Smooth muscle cell (in vitro differentiated cells): ENCODE results near the gene CCDC47. TPM values are rescaled to one million over a fixed set of nuclear protein-coding genes. Genes with fewer than 3 reads are reported as not detected.
A peak's percentile ranks its signal among the peaks of the same experiment; 100 is the strongest.

ENCODE experiments used
- DNase-seq: peaks from one replicate; lab custom pipeline; 2025; ENCODE audit not compliant: unreplicated experiment; lab: John Stamatoyannopoulos, UW
- H2AFZ ChIP-seq: fragments of 200-600 bp; sonication (generic); 2 replicates; pipeline ENCODE4 v1.6.0; 2016; ENCODE audit warnings: antibody characterized with exemption, low read depth, mild to moderate bottlenecking
- H3F3A ChIP-seq: fragments of 200-600 bp; sonication (generic); 2 replicates; pipeline ENCODE4 v1.6.0; 2017; ENCODE audit warnings: antibody characterized with exemption, low read depth
- H3K27ac ChIP-seq: fragments of 200-600 bp; sonication (generic); 2 replicates; pipeline ENCODE4 v1.5.1; 2016; ENCODE audit warnings: low read depth, mild to moderate bottlenecking
- H3K27me3 ChIP-seq: fragments of 200-600 bp; sonication (generic); 2 replicates; pipeline ENCODE4 v1.6.1; 2016; ENCODE audit warnings: low read depth, mild to moderate bottlenecking
- H3K36me3 ChIP-seq: fragments of 200-600 bp; sonication (generic); 2 replicates; pipeline ENCODE4 v1.5.1; 2016; ENCODE audit warnings: low read depth
- H3K4me1 ChIP-seq: fragments of 200-600 bp; sonication (generic); 2 replicates; pipeline ENCODE4 v1.5.1; 2016; ENCODE audit warnings: low read depth
- H3K4me2 ChIP-seq: fragments of 200-600 bp; sonication (generic); 2 replicates; pipeline ENCODE4 v1.6.0; 2016; ENCODE audit warnings: mild to moderate bottlenecking
- H3K4me3 ChIP-seq: fragments of 200-600 bp; sonication (generic); 2 replicates; pipeline ENCODE4 v1.5.1; 2016; ENCODE audit warnings: mild to moderate bottlenecking
- H3K79me2 ChIP-seq: fragments of 200-600 bp; sonication (generic); 2 replicates; pipeline ENCODE4 v1.6.0; 2016; ENCODE audit warnings: low read depth, mild to moderate bottlenecking
- H3K9ac ChIP-seq: fragments of 200-600 bp; sonication (generic); 2 replicates; pipeline ENCODE4 v1.6.0; 2016; ENCODE audit warnings: low read depth
- H3K9me3 ChIP-seq: fragments of 200-600 bp; sonication (generic); replicated peaks from 2 replicates; pipeline ENCODE4 v1.5.1; 2016; ENCODE audit warnings: low read depth
- H4K20me1 ChIP-seq: fragments of 200-600 bp; sonication (generic); 2 replicates; pipeline ENCODE4 v1.6.0; 2016; ENCODE audit warnings: low read depth
- WGBS: methylation state at CpG from one replicate; pipeline ENCODE4 v1.1.7; 2016; ENCODE audit warnings: low lambda C conversion rate; 5-methylcytosine and 5-hydroxymethylcytosine counted together
- polyA plus RNA-seq: library from polyadenylated mRNA; unstranded; fragments of >200 nt; fragmentation: Nextera tagmentation; extraction: Ambion mirVana; gene quantifications from 2 replicates; pipeline ENCODE4 v1.2.1, GENCODE V29; 2016
- total RNA-seq: library from RNA; depleted of rRNA; stranded (reverse); fragments of >200 nt; gene quantifications from 2 replicates; pipeline ENCODE4 v1.2.3, GENCODE V29; 2014
- TF ChIP-seq, protein P1 (sequence below): fragments of 200-600 bp; sonication (generic); IDR thresholded peaks from 2 replicates; pipeline ENCODE4 v1.5.1; 2017; ENCODE audit warnings: borderline replicate concordance, mild to moderate bottlenecking, antibody characterized with exemption; ENCODE audit not compliant: insufficient read depth, poor library complexity, severe bottlenecking

CCDC47 gene
- total and polyA plus RNA-seq, 2 experiments from 2014 or later: 47.7 to 63.4 TPM

GRCh38 chr17:63699638-63700527 is 73.5 kb downstream of the CCDC47 start, which contains the start of gene LIMD2:
LIMD2 (minus strand) TSS chr17:63700125; CDS start chr17:63699298, 827 bp downstream.
- Histone ChIP-seq H3K36me3 (no peaks in the 10 kb centered on the region), H2AFZ (no peak within 1 kb of the TSS), H3K4me3 (peak within 1 kb of the TSS; percentile 65), H3K27ac (peak within 1 kb of the TSS; percentile 56), H3K79me2 (no peaks in the 10 kb centered on the region), H3K9ac (peak within 1 kb of the TSS; percentile 39), H3K4me2 (peak within 1 kb of the TSS; percentile 95), H3K9me3 (no peaks in the 10 kb centered on the region), H3K27me3 (no peaks in the 10 kb centered on the region), H4K20me1 (peaks cover 20% of the 10 kb centered on the region), H3F3A (no peaks in the 10 kb centered on the region), H3K4me1 (peaks cover 13% of the 10 kb centered on the region)
- TF ChIP-seq, protein P1, sequence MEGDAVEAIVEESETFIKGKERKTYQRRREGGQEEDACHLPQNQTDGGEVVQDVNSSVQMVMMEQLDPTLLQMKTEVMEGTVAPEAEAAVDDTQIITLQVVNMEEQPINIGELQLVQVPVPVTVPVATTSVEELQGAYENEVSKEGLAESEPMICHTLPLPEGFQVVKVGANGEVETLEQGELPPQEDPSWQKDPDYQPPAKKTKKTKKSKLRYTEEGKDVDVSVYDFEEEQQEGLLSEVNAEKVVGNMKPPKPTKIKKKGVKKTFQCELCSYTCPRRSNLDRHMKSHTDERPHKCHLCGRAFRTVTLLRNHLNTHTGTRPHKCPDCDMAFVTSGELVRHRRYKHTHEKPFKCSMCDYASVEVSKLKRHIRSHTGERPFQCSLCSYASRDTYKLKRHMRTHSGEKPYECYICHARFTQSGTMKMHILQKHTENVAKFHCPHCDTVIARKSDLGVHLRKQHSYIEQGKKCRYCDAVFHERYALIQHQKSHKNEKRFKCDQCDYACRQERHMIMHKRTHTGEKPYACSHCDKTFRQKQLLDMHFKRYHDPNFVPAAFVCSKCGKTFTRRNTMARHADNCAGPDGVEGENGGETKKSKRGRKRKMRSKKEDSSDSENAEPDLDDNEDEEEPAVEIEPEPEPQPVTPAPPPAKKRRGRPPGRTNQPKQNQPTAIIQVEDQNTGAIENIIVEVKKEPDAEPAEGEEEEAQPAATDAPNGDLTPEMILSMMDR: no peak
- WGBS: 0% methylated on average over 61 of the region's 133 CpGs
- DNase-seq: peak; percentile 48

DNA sequence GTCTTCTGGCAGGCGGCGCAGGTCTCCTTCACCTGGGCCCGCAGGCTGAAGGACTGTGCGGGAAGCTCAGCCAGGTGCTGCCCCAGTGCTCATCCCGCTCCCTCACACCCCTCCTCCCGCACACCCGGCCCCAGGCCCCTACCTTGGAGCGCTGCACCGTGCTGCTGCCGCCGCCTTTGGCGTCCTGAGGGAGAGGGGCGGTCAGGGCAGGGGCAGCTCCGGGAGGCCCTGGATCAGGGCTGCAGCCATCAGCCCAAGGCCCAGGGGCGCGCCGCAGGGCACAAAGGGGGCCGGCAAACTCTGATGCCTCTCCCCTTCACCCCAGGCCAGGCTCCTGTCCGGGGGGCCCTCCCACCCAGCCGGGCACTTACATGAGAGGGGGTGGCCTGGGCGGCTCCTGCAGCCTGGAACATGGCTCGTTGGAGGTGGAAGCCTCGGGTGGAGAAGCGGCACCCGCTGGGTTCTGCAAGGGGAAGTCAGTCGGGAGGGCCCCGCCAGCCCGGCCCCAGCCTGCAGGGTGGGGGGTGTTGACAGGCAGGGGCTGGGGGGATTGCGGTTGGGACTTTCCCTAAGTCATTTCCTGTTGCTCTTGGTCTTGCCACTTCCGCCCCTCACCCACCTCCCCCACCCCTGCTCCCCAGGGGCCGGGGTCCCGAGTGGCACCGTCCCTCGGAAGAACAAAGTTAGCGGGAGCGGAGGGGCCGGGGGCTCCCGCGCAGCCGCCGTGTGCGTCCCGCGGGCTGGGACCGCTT is 74.3 kb downstream of the CCDC47 start:
- H3K36me3 ChIP-seq: no peaks in the 10 kb centered on the region
- peaks cover 20% of the 10 kb centered on the region for H4K20me1 ChIP-seq
- no peaks in the 10 kb centered on the region for H3K9me3 ChIP-seq
- H3K4me1 ChIP-seq: peaks cover 13% of the 10 kb centered on the region
- H3K4me3 ChIP-seq: peak overlapping the region; percentile 65
- no peaks in the 10 kb centered on the region for H3K27me3 ChIP-seq
- peak overlapping the region; percentile 95 for H3K4me2 ChIP-seq
- no peaks in the 10 kb centered on the region for H3K79me2 ChIP-seq
- WGBS: 9% methylated on average over 25 of the region's 45 CpGs
- DNase-seq: no peak
- peak overlapping the region; percentile 39 for H3K9ac ChIP-seq
- TF ChIP-seq, protein P1: no peak
- no peak overlapping the region for H2AFZ ChIP-seq
- no peaks in the 10 kb centered on the region for H3F3A ChIP-seq
- H3K27ac ChIP-seq: peak overlapping the region; percentile 15

DNA sequence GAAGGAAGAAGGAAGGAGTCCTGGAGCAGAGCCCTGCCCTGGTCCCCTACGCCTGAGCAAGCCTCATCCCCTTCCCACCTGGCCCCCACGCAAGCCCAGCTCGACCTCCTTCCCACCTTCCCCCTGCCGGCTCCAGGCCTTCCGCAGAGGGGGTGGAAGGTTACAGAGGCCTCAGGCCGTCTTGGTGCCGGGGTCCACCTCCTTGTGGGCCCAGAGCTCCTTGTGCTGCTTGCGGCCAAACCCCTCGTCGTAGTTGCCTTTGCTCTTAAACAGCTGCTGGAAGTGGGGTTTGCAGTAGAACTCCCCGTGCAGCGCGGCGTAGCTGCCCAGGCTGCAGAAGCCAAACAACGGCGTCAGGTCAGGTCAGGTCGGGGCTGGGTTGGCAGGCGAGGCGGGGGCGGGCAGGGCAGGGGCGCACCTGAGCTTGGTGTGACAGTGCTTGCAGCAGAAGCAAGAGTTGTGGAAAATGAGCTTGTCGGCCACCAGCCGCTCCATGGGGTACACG is 75.0 kb downstream of the CCDC47 start:
- H3K36me3 ChIP-seq: no peaks in the 10 kb centered on the region
- WGBS: 60% methylated on average over 23 of the region's 24 CpGs
- H3K4me2 ChIP-seq: peak overlapping the region; percentile 95
- TF ChIP-seq, protein P1: no peak
- H3K9ac ChIP-seq: no peak overlapping the region
- H3K4me1 ChIP-seq: peaks cover 13% of the 10 kb centered on the region
- H4K20me1 ChIP-seq: peaks cover 20% of the 10 kb centered on the region
- H3K27ac ChIP-seq: no peak overlapping the region
- no peaks in the 10 kb centered on the region for H3K27me3 ChIP-seq
- no peaks in the 10 kb centered on the region for H3F3A ChIP-seq
- H3K4me3 ChIP-seq: peak overlapping the region; percentile 65
- H3K9me3 ChIP-seq: no peaks in the 10 kb centered on the region
- no peak for DNase-seq
- no peak overlapping the region for H2AFZ ChIP-seq
- H3K79me2 ChIP-seq: no peaks in the 10 kb centered on the region
